CD8-positive, alpha-beta memory T cell (primary cell): ENCODE data around the gene COX19. TPM values are rescaled to one million over a fixed set of nuclear protein-coding genes. Genes with fewer than 3 reads are reported as not detected.
A peak's percentile ranks its signal among the peaks of the same experiment; 100 is the strongest.

Experiments
- CTCF ChIA-PET: fragments of 350-600 bp; sonication (Branson Sonifier 250); formaldehyde crosslinking; loops from one replicate; lab custom pipeline; 2021; ENCODE audit warnings: antibody characterized with exemption; lab: Charles Lee
- POLR2A ChIA-PET: fragments of 350-600 bp; sonication (Branson Sonifier 250); formaldehyde crosslinking; loops from one replicate; lab custom pipeline; 2021; ENCODE audit warnings: antibody characterized with exemption; lab: Charles Lee
- DNase-seq, 5 donors: peaks; one replicate each; pipeline versions ENCODE4 v3.0.0 to v3.0.0-alpha.2; 2020 to 2022; ENCODE audit warnings: mixed read lengths in 1 of 5
- H3K27ac ChIP-seq: one replicate; pipeline ENCODE4 v1.7.0; 2013; ENCODE audit warnings: low read depth, mild to moderate bottlenecking, low read length, moderate library complexity
- H3K27me3 ChIP-seq: 2 replicates; pipeline ENCODE4 v1.7.0; 2013; ENCODE audit warnings: low read length, mild to moderate bottlenecking; ENCODE audit not compliant: insufficient read depth, poor library complexity, severe bottlenecking
- H3K36me3 ChIP-seq: 2 replicates; pipeline ENCODE4 v1.7.0; 2013; ENCODE audit warnings: mild to moderate bottlenecking, low read length, moderate library complexity; ENCODE audit not compliant: insufficient read depth
- H3K4me1 ChIP-seq: 2 replicates; pipeline ENCODE4 v1.7.0; 2013; ENCODE audit warnings: mild to moderate bottlenecking, low read length, moderate library complexity; ENCODE audit not compliant: insufficient read depth
- H3K4me3 ChIP-seq: 2 replicates; pipeline ENCODE4 v1.7.0; 2013; ENCODE audit warnings: mild to moderate bottlenecking, low read length
- H3K9me3 ChIP-seq: 2 replicates; pipeline ENCODE4 v1.7.0; 2013; ENCODE audit warnings: mild to moderate bottlenecking, low read length
- H3K27ac Mint-ChIP-seq, 8 donors: one replicate each; pipeline ENCODE4 v1.8.0; 2020 to 2021; ENCODE audit warnings: mixed read lengths in 8 of 8, mild to moderate bottlenecking in 6 of 8, inconsistent platforms in 3 of 8, moderate library complexity in 3 of 8
- H3K27me3 Mint-ChIP-seq, 2 donors: one replicate each; pipeline ENCODE4 v1.8.0; 2020 to 2021; ENCODE audit warnings: mixed read lengths in 2 of 2, mild to moderate bottlenecking in 1 of 2, moderate library complexity in 1 of 2
- H3K36me3 Mint-ChIP-seq, 3 donors: one replicate each; pipeline ENCODE4 v1.8.0; 2020 to 2021; ENCODE audit warnings: mixed read lengths in 3 of 3, inconsistent platforms in 1 of 3, mild to moderate bottlenecking in 1 of 3
- H3K4me1 Mint-ChIP-seq, 3 donors: one replicate each; pipeline ENCODE4 v1.8.0; 2020 to 2021; ENCODE audit warnings: mixed read lengths in 3 of 3, inconsistent platforms in 1 of 3, mild to moderate bottlenecking in 1 of 3
- H3K4me3 Mint-ChIP-seq, 7 donors: one replicate each; pipeline ENCODE4 v1.8.0; 2020 to 2021; ENCODE audit warnings: mixed read lengths in 7 of 7, mild to moderate bottlenecking in 6 of 7, moderate library complexity in 4 of 7, inconsistent platforms in 2 of 7
- H3K9me3 Mint-ChIP-seq, 5 donors: one replicate each; pipeline ENCODE4 v1.8.0; 2020 to 2022; ENCODE audit warnings: mixed read lengths in 5 of 5, mild to moderate bottlenecking in 3 of 5, moderate library complexity in 2 of 5, inconsistent platforms in 1 of 5
- polyA plus RNA-seq: library from polyadenylated mRNA; unstranded; fragments of 300-500 nt; fragmentation: Illumina TruSeq; gene quantifications from one replicate; pipeline ENCODE4 v1.2.3, GENCODE V29; 2021
- total RNA-seq, 2 experiments: library from RNA; stranded (reverse); gene quantifications; one replicate each; pipeline ENCODE4 v1.2.3, GENCODE V29; 2021

The COX19 gene
- total and polyA plus RNA-seq, 3 experiments from 2014 or later, result 18.9 to 25.9 (median 21.3) TPM

DNA sequence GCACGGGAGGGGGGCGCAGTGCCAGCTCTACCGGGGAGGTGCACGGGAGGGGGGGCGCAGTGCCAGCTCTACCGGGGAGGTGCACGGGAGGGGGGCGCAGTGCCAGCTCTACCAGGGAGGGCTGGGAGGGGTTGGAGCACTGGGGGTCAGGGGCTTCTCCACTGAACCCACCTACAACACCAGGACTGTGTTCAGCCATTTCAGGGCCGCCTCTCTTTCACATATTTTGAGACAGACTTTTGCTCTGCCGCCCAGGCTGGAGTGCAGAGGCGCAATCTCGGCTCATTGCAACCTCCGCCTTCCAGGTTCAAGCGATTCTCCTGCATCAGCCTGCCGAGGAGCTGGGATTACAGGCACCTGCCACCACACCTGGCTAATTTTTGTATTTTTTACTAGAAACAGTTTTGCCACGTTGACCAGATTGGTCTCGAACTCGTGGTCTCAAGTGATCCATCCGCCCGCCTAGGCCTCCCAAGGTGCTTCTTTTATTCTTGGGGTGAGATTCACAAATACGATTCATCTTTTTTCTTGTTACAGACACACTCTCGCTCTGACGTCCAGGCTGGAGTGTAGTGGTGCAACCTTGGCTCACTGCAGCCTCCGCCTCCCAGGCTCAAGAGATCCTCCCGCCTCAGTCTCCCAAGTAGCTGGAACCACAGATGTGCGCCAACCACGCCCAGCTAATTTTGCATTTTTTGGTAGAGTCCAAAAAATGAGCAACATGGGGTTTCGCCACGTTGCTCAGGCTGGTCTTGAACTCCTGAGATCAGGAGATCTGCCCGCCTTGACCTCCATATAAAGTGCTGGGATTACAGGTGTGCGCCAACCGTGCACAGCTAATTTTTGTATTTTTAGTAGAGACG, 57.9 kb downstream of the COX19 start:
- Histone ChIP-seq H3K36me3 (no peaks in the 10 kb centered on the region), H3K9me3 (no peaks in the 10 kb centered on the region), H3K4me1 (peaks cover 18% of the 10 kb centered on the region), H3K27ac (no peak overlapping the region), H3K27me3 (no peaks in the 10 kb centered on the region), H3K4me3 (no peak overlapping the region)
- no peaks in the 10 kb centered on the region for H3K9me3 Mint-ChIP-seq
- peak in 1 of 5 donors; percentile 10 for DNase-seq
- peaks cover 24 to 38% (median 24%) of the 10 kb centered on the region in 3 donors for H3K4me1 Mint-ChIP-seq
- H3K4me3 Mint-ChIP-seq, result no peak overlapping the region
- H3K36me3 Mint-ChIP-seq, result peaks cover 0 to 1% (median 0%) of the 10 kb centered on the region in 3 donors
- ChIA-PET CTCF (no interaction called here), POLR2A (no interaction called here)
- H3K27me3 Mint-ChIP-seq, result no peaks in the 10 kb centered on the region
- H3K27ac Mint-ChIP-seq, result peak overlapping the region in 6 of 8 donors; percentile 36 to 82 (median 67)

DNA sequence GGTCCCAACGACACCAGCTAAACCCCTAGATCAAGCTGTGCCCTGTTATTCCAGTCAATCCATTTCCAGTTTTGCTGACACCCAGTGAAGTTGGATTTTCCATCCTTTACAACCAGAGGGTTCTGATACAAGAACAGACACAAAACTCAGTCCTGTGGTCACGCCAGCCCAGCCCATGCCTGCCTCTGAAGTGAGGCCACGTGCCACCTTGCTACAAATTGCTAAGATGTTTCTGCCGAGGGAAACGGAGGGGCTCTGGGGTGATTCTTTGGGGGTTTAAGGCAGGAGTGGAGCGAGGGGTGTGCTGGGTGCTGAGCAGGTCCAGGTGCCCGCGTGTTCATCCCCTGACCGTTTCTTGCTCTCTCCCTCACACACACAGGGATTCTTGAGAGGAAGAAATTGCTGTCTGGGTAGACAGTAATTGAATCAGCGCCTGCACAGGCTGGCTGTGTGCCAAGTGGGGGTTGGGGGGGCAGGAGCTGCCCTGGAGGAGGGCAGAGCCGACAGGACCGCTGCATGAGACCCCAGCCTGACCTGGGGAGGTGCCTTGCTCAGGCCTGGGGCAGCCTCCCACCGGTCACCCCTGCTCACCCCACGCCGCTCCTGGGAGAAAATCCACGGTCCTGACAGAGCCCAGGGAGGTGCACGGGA, 58.9 kb downstream of the COX19 start:
- Histone ChIP-seq H3K4me3 (no peak overlapping the region), H3K27ac (no peak overlapping the region), H3K9me3 (no peaks in the 10 kb centered on the region), H3K36me3 (no peaks in the 10 kb centered on the region), H3K4me1 (peaks cover 7% of the 10 kb centered on the region), H3K27me3 (no peaks in the 10 kb centered on the region)
- H3K36me3 Mint-ChIP-seq, result peaks cover 0 to 1% (median 0%) of the 10 kb centered on the region in 3 donors
- H3K27ac Mint-ChIP-seq, result peak overlapping the region in 5 of 8 donors; percentile 26 to 92 (median 51)
- no peaks in the 10 kb centered on the region for H3K27me3 Mint-ChIP-seq
- peak in 1 of 5 donors; percentile 47 for DNase-seq
- no peak overlapping the region for H3K4me3 Mint-ChIP-seq
- H3K9me3 Mint-ChIP-seq, result no peaks in the 10 kb centered on the region
- CTCF ChIA-PET, result no interaction called here
- POLR2A ChIA-PET, result no interaction called here
- peaks cover 22 to 27% (median 23%) of the 10 kb centered on the region in 3 donors for H3K4me1 Mint-ChIP-seq

Other genes starting within 250 kb of the COX19 start
- 10 to 100 TPM; 47.3 to 48.0 TPM for gene DNAAF5, start 248.8 kb downstream of the COX19 start, total RNA-seq
- gene DNAAF5, start 248.8 kb downstream of the COX19 start, polyA plus RNA-seq, result 4.4 TPM
- 10 to 100 TPM; 28.3 to 32.4 TPM for gene PRKAR1B, start 248.3 kb downstream of the COX19 start, total RNA-seq
- gene PRKAR1B, start 248.3 kb downstream of the COX19 start, polyA plus RNA-seq, result 8.1 TPM
- gene SUN1, start 143.1 kb downstream of the COX19 start, total RNA-seq, result 10 to 100 TPM; 59.8 to 65.8 TPM
- gene SUN1, start 143.1 kb downstream of the COX19 start, polyA plus RNA-seq, result 29.8 TPM
- 10 to 100 TPM; 39.9 to 44.9 TPM for gene GET4, start 99.0 kb downstream of the COX19 start, total RNA-seq
- 33.6 TPM for gene GET4, start 99.0 kb downstream of the COX19 start, polyA plus RNA-seq
- 10 to 100 TPM; 67.7 to 77.3 TPM for gene ADAP1, start 20.9 kb downstream of the COX19 start, total RNA-seq
- 37.7 TPM for gene ADAP1, start 20.9 kb downstream of the COX19 start, polyA plus RNA-seq
- not detected for gene CYP2W1, start 7.6 kb upstream of the COX19 start, total RNA-seq
- gene CYP2W1, start 7.6 kb upstream of the COX19 start, polyA plus RNA-seq, result not detected
- gene GPR146, start 69.0 kb upstream of the COX19 start, total RNA-seq, result under 1 TPM; 0.55 to 0.70 TPM
- gene GPR146, start 69.0 kb upstream of the COX19 start, polyA plus RNA-seq, result 1.2 TPM
- not detected for gene GPER1, start 112.6 kb upstream of the COX19 start, total RNA-seq
- gene GPER1, start 112.6 kb upstream of the COX19 start, polyA plus RNA-seq, result 0.17 TPM
- 10 to 100 TPM; 27.8 to 28.5 TPM for gene ZFAND2A, start 184.6 kb upstream of the COX19 start, total RNA-seq
- 45.6 TPM for gene ZFAND2A, start 184.6 kb upstream of the COX19 start, polyA plus RNA-seq